ENCODE measurements around the gene LDHD.

Gene LDHD

DNA sequence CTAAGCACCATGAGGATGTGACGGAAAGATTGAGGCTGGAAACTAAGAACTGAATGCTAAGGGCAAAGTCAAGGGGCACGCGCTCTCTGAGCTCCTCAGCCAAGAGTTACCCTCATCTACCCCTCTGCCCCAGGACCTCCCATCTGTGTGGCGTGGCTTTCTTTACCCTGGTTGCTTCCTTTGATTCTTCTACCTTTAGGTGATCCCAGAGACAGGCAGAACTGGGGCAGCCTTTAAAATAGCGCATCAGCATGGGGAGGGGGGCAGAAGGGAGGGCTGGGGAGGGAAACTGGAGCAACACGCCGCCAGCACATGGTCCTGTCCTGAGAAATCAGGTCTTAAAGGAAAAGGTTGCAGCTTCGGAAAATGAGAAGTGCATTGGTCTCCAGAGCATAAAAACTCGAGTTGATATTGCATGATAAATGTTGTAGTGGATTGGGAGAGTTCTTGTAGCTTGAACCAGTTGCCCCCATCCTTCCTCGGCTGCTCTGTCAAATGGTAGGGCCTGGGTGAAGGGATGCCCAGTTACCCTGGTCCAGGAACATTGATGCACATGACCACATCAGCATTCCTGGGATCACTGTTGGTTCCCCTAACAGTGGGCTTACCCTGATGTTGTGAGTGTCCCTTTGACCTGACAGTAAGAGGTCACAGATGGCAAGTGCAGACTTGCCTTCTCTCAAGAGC, 29.7 kb downstream of the LDHD start:
- H3K79me2 ChIP-seq (ENCODE audit: insufficient read depth, low read length), result no peaks in the 10 kb centered on the region
- no peaks in the 10 kb centered on the region for H3K27me3 ChIP-seq (ENCODE audit: low read length)
- H3K9me3 ChIP-seq (ENCODE audit: insufficient read depth, low read length), result no peaks in the 10 kb centered on the region
- no peak overlapping the region for H2AFZ ChIP-seq (ENCODE audit: low read depth, low read length, severe bottlenecking)
- TF ChIP-seq EZH2phosphoT487 (conservative IDR thresholded peaks at IDR 0.05; ENCODE audit: low read length), result no peak
- TF ChIP-seq, protein P1, sequence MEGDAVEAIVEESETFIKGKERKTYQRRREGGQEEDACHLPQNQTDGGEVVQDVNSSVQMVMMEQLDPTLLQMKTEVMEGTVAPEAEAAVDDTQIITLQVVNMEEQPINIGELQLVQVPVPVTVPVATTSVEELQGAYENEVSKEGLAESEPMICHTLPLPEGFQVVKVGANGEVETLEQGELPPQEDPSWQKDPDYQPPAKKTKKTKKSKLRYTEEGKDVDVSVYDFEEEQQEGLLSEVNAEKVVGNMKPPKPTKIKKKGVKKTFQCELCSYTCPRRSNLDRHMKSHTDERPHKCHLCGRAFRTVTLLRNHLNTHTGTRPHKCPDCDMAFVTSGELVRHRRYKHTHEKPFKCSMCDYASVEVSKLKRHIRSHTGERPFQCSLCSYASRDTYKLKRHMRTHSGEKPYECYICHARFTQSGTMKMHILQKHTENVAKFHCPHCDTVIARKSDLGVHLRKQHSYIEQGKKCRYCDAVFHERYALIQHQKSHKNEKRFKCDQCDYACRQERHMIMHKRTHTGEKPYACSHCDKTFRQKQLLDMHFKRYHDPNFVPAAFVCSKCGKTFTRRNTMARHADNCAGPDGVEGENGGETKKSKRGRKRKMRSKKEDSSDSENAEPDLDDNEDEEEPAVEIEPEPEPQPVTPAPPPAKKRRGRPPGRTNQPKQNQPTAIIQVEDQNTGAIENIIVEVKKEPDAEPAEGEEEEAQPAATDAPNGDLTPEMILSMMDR (IDR thresholded peaks at IDR 0.05; ENCODE audit: insufficient read depth, low read length, poor library complexity, severe bottlenecking), result no peak
- H3K9me2 ChIP-seq (replicated peaks; ENCODE audit: insufficient read depth, low read length), result no peaks in the 10 kb centered on the region
- H4K20me1 ChIP-seq (ENCODE audit: low read depth, low read length), result no peaks in the 10 kb centered on the region
- H3K4me3 ChIP-seq (ENCODE audit: insufficient read depth, low read length, poor library complexity, severe bottlenecking), result no peak overlapping the region
- no peaks in the 10 kb centered on the region for H3F3A ChIP-seq (ENCODE audit: insufficient read depth)
- H3K4me2 ChIP-seq (ENCODE audit: low read depth, low read length, poor library complexity, severe bottlenecking), result no peak overlapping the region
- no peak overlapping the region for H3K27ac ChIP-seq (ENCODE audit: low read depth, low read length)
- H3K9ac ChIP-seq (ENCODE audit: low read length), result no peak overlapping the region
- no peaks in the 10 kb centered on the region for H3K36me3 ChIP-seq (ENCODE audit: low read length)

DNA sequence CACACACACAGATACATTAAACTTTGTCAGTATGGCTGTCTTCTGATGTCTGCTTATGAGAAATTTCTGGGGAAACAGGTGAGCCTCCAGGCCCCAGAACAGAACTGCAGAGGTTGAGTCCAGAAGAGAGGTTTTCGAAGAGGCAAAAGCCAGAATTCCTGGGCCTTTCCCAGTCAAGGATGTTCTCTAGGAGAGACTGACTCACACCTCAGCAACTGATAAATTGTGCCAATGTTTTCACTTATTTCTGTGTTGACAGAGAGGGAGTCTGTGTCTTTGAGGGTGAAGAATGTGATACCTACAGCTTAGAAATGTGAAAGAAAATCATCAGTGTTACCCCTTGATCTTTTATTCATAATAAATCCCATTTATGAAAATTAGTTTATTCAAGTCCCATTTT, 30.3 kb downstream of the LDHD start:
- no peaks in the 10 kb centered on the region for H3K9me3 ChIP-seq (ENCODE audit: insufficient read depth, low read length)
- H3K4me3 ChIP-seq (ENCODE audit: insufficient read depth, low read length, poor library complexity, severe bottlenecking), result no peak overlapping the region
- TF ChIP-seq, protein P1 (IDR thresholded peaks at IDR 0.05; ENCODE audit: insufficient read depth, low read length, poor library complexity, severe bottlenecking), result no peak
- TF ChIP-seq EZH2phosphoT487 (conservative IDR thresholded peaks at IDR 0.05; ENCODE audit: low read length), result no peak
- no peak overlapping the region for H3K9ac ChIP-seq (ENCODE audit: low read length)
- H2AFZ ChIP-seq (ENCODE audit: low read depth, low read length, severe bottlenecking), result no peak overlapping the region
- H3K4me2 ChIP-seq (ENCODE audit: low read depth, low read length, poor library complexity, severe bottlenecking), result no peak overlapping the region
- no peaks in the 10 kb centered on the region for H3F3A ChIP-seq (ENCODE audit: insufficient read depth)
- no peaks in the 10 kb centered on the region for H3K36me3 ChIP-seq (ENCODE audit: low read length)
- no peaks in the 10 kb centered on the region for H3K9me2 ChIP-seq (replicated peaks; ENCODE audit: insufficient read depth, low read length)
- H3K27me3 ChIP-seq (ENCODE audit: low read length), result no peaks in the 10 kb centered on the region
- H3K79me2 ChIP-seq (ENCODE audit: insufficient read depth, low read length), result no peaks in the 10 kb centered on the region
- no peak overlapping the region for H3K27ac ChIP-seq (ENCODE audit: low read depth, low read length)
- H4K20me1 ChIP-seq (ENCODE audit: low read depth, low read length), result no peaks in the 10 kb centered on the region

DNA sequence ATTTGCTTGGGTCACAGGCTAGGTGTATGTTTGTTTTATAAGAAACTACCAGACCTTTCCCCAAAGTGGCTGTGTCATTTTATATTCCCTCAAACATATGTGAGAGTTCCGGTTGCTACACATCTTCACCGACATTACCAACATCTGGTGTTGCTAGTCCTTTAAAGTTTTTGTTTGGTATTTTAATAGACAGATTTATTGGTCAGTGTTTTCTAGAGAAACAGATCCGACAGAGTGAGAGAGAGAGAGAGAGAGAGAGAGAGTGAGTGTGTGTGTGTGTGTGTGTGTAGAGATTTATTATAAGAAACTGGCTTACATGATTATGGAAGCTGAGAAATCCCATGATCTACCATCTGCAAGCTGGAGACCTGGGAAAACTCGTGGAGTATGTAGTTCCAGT, 31.0 kb downstream of the LDHD start:
- no peaks in the 10 kb centered on the region for H3K9me2 ChIP-seq (replicated peaks; ENCODE audit: insufficient read depth, low read length)
- H4K20me1 ChIP-seq (ENCODE audit: low read depth, low read length), result no peaks in the 10 kb centered on the region
- no peaks in the 10 kb centered on the region for H3K79me2 ChIP-seq (ENCODE audit: insufficient read depth, low read length)
- no peak overlapping the region for H2AFZ ChIP-seq (ENCODE audit: low read depth, low read length, severe bottlenecking)
- no peaks in the 10 kb centered on the region for H3K27me3 ChIP-seq (ENCODE audit: low read length)
- no peak overlapping the region for H3K27ac ChIP-seq (ENCODE audit: low read depth, low read length)
- H3F3A ChIP-seq (ENCODE audit: insufficient read depth), result no peaks in the 10 kb centered on the region
- no peaks in the 10 kb centered on the region for H3K36me3 ChIP-seq (ENCODE audit: low read length)
- no peak overlapping the region for H3K4me2 ChIP-seq (ENCODE audit: low read depth, low read length, poor library complexity, severe bottlenecking)
- no peaks in the 10 kb centered on the region for H3K9me3 ChIP-seq (ENCODE audit: insufficient read depth, low read length)
- no peak for TF ChIP-seq EZH2phosphoT487 (conservative IDR thresholded peaks at IDR 0.05; ENCODE audit: low read length)
- H3K9ac ChIP-seq (ENCODE audit: low read length), result no peak overlapping the region
- no peak overlapping the region for H3K4me3 ChIP-seq (ENCODE audit: insufficient read depth, low read length, poor library complexity, severe bottlenecking)

DNA sequence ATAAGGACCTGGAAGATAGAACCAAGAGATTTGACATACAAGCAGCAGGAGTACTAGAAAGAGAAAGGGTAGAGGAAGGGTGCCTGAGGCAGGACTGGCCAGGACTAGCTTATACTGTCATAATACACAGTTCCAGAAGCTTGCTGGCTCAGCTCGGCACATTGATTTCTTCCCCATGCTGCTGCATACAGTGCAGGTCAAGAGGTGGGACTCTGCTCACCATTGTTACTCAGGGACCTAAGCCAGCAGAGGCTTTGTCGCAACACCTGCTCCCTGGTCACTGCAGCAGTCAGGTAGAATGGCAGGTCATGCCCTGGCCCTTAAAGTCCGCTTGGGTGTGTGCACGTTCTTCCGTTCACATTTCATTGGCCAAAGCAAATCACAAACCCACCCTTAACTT, 32.8 kb downstream of the LDHD start:
- Histone ChIP-seq H4K20me1 (ENCODE audit: low read depth, low read length) (no peaks in the 10 kb centered on the region), H3K4me2 (ENCODE audit: low read depth, low read length, poor library complexity, severe bottlenecking) (no peak overlapping the region), H3K27ac (ENCODE audit: low read depth, low read length) (no peak overlapping the region), H3K9me3 (ENCODE audit: insufficient read depth, low read length) (no peaks in the 10 kb centered on the region), H3K9me2 (replicated peaks; ENCODE audit: insufficient read depth, low read length) (no peaks in the 10 kb centered on the region), H3K4me3 (ENCODE audit: insufficient read depth, low read length, poor library complexity, severe bottlenecking) (no peak overlapping the region), H3K79me2 (ENCODE audit: insufficient read depth, low read length) (no peaks in the 10 kb centered on the region), H3F3A (ENCODE audit: insufficient read depth) (no peaks in the 10 kb centered on the region), H3K27me3 (ENCODE audit: low read length) (no peaks in the 10 kb centered on the region), H3K36me3 (ENCODE audit: low read length) (no peaks in the 10 kb centered on the region), H2AFZ (ENCODE audit: low read depth, low read length, severe bottlenecking) (no peak overlapping the region), H3K9ac (ENCODE audit: low read length) (no peak overlapping the region)
- TF ChIP-seq EZH2phosphoT487 (conservative IDR thresholded peaks at IDR 0.05; ENCODE audit: low read length), result no peak
- TF ChIP-seq, protein P1 (IDR thresholded peaks at IDR 0.05; ENCODE audit: insufficient read depth, low read length, poor library complexity, severe bottlenecking), result no peak

All from SU-DHL-6 (cell line).